ENCODE data around the gene POP4. TPM values are rescaled to one million over a fixed set of nuclear protein-coding genes. Genes with fewer than 3 reads are reported as not detected.

POP4 gene
- total RNA-seq, 2 experiments from 2014 or later: 101 to 136 TPM

GRCh38 chr19:29579308-29579910, 26.7 kb upstream of the POP4 start:
- H3K27me3 Mint-ChIP-seq: peaks cover 49% of the 10 kb centered on the region
- DNase-seq (no peak), ATAC-seq (no peak)
- H3K27ac Mint-ChIP-seq: no peak overlapping the region
- CTCF ChIA-PET: no interaction called here
- H3K36me3 Mint-ChIP-seq (ENCODE audit: low read depth): no peaks in the 10 kb centered on the region
- POLR2A ChIA-PET: no interaction called here
- intact Hi-C loops (cut with DNase I, micrococcal nuclease): no loop called here
- H3K4me3 Mint-ChIP-seq: no peak overlapping the region
- H3K4me1 Mint-ChIP-seq: peaks cover 37% of the 10 kb centered on the region
- H3K9me3 Mint-ChIP-seq (ENCODE audit: low read depth): peaks cover 9% of the 10 kb centered on the region

GRCh38 chr19:29581398-29581797, 24.7 kb upstream of the POP4 start:
- intact Hi-C loops (cut with DNase I, micrococcal nuclease): no loop called here
- no peaks in the 10 kb centered on the region for H3K36me3 Mint-ChIP-seq (ENCODE audit: low read depth)
- ATAC-seq (no peak), DNase-seq (no peak)
- peaks cover 26% of the 10 kb centered on the region for H3K4me1 Mint-ChIP-seq
- POLR2A ChIA-PET: no interaction called here
- H3K9me3 Mint-ChIP-seq (ENCODE audit: low read depth): peaks cover 9% of the 10 kb centered on the region
- peaks cover 38% of the 10 kb centered on the region for H3K27me3 Mint-ChIP-seq
- no peak overlapping the region for H3K27ac Mint-ChIP-seq
- CTCF ChIA-PET: interaction anchor here (0.9 kb wide), 1 partner anchor 24 kb away, joined by 3 read pairs; the partner anchor contains the start of gene POP4
- no peak overlapping the region for H3K4me3 Mint-ChIP-seq

GRCh38 chr19:29583196-29583999, 22.7 kb upstream of the POP4 start:
- ChIA-PET POLR2A (no interaction called here), CTCF (interaction anchor here (0.7 to 1.0 kb wide), 3 partner anchors 73 to 133 kb away, joined by 3 to 6 read pairs (median 4); no protein-coding TSS in a partner anchor)
- intact Hi-C loops (cut with DNase I, micrococcal nuclease): no loop called here

DNA sequence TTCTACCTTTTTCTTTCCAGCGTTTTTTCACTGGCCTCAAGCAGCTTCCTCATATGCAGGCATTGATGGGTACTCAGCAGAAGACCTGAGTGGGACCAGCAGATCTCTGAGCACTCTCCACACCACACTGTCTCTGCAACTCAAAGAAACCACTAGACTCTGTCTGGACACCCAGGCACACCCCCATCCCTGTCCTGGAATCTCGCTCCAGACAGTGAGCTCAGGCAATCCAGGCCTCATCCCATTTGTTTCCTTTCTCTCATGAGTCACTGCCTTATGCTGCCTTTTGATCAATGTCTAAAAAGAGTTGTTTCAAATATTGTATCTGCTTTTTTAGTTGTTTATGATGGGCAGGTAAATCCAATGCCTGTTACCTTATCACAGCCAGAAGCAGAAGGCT, 19.7 kb upstream of the POP4 start:
- H3K4me1 Mint-ChIP-seq: peaks cover 30% of the 10 kb centered on the region

More at GRCh38 chr19:29583196-29583999, 22.7 kb upstream of the POP4 start:
- Mint-ChIP-seq H3K4me3 (no peak overlapping the region), H3K27ac (no peak overlapping the region), H3K4me1 (peaks cover 26% of the 10 kb centered on the region), H3K27me3 (peaks cover 39% of the 10 kb centered on the region), H3K9me3 (ENCODE audit: low read depth) (peaks cover 9% of the 10 kb centered on the region), H3K36me3 (ENCODE audit: low read depth) (no peaks in the 10 kb centered on the region)
- DNase-seq: peak; percentile 36
- ATAC-seq: peak; percentile 11

GRCh38 chr19:29587059-29587458, 19.0 kb upstream of the POP4 start:
- H3K9me3 Mint-ChIP-seq (ENCODE audit: low read depth): peaks cover 2% of the 10 kb centered on the region
- peaks cover 27% of the 10 kb centered on the region for H3K27me3 Mint-ChIP-seq
- CTCF ChIA-PET: interaction anchor here (0.7 to 2.7 kb wide), 6 partner anchors 10 to 107 kb away, joined by 3 to 16 read pairs (median 8); partner anchors contain the start of gene POP4
- no peaks in the 10 kb centered on the region for H3K36me3 Mint-ChIP-seq (ENCODE audit: low read depth)
- peak overlapping the region; percentile 89 for H3K27ac Mint-ChIP-seq
- POLR2A ChIA-PET: no interaction called here
- H3K4me3 Mint-ChIP-seq: no peak overlapping the region
- DNase-seq: no peak
- H3K4me1 Mint-ChIP-seq: peaks cover 30% of the 10 kb centered on the region
- intact Hi-C loops (cut with DNase I, micrococcal nuclease): loop anchor here (1.0 to 5.0 kb wide), 9 partner anchors 11 to 1625 kb away; partner anchors contain the start of genes POP4 (in 2 of the 2), UQCRFS1 (in 1 of the 2), URI1 (in 1 of the 2) and VSTM2B (in 1 of the 2)
- no peak for ATAC-seq

More for the DNA sequence above, 19.7 kb upstream of the POP4 start:
- POLR2A ChIA-PET: no interaction called here
- intact Hi-C loops (cut with DNase I, micrococcal nuclease): loop anchor here (2.0 to 5.0 kb wide), 5 partner anchors 59 to 1626 kb away; partner anchors contain the start of genes UQCRFS1 (in 1 of the 2), URI1 (in 1 of the 2) and VSTM2B (in 1 of the 2)
- Mint-ChIP-seq H3K36me3 (ENCODE audit: low read depth) (no peaks in the 10 kb centered on the region), H3K27me3 (peaks cover 24% of the 10 kb centered on the region), H3K9me3 (ENCODE audit: low read depth) (peaks cover 5% of the 10 kb centered on the region), H3K4me3 (no peak overlapping the region), H3K27ac (no peak overlapping the region)
- DNase-seq: no peak
- CTCF ChIA-PET: interaction anchor here (1.2 to 2.7 kb wide), 4 partner anchors 10 to 108 kb away, joined by 7 to 16 read pairs (median 12); partner anchors contain the start of gene POP4
- ATAC-seq: no peak

- peaks cover 30% of the 10 kb centered on the region for H3K4me1 Mint-ChIP-seq
Observed at GRCh38 chr19:29587518-29587986, 18.5 kb upstream of the POP4 start.

GRCh38 chr19:29588095-29588494, 18.0 kb upstream of the POP4 start:
- POLR2A ChIA-PET: no interaction called here
- intact Hi-C loops (cut with DNase I, micrococcal nuclease): loop anchor here (5.0 kb wide), 4 partner anchors 61 to 1624 kb away; partner anchors contain the start of genes URI1 (in 1 of the 2) and VSTM2B (in 1 of the 2)
- Mint-ChIP-seq H3K4me1 (peaks cover 28% of the 10 kb centered on the region), H3K27ac (no peak overlapping the region), H3K9me3 (ENCODE audit: low read depth) (peaks cover 2% of the 10 kb centered on the region), H3K27me3 (peaks cover 25% of the 10 kb centered on the region), H3K4me3 (no peak overlapping the region), H3K36me3 (ENCODE audit: low read depth) (no peaks in the 10 kb centered on the region)
- CTCF ChIA-PET: interaction anchor here (0.6 to 2.7 kb wide), 5 partner anchors 12 to 106 kb away, joined by 3 to 16 read pairs (median 8); partner anchors contain the start of gene POP4
- DNase-seq (no peak), ATAC-seq (no peak)

More at GRCh38 chr19:29587518-29587986, 18.5 kb upstream of the POP4 start:
- Mint-ChIP-seq H3K36me3 (ENCODE audit: low read depth) (no peaks in the 10 kb centered on the region), H3K9me3 (ENCODE audit: low read depth) (peaks cover 2% of the 10 kb centered on the region), H3K27me3 (peaks cover 27% of the 10 kb centered on the region), H3K27ac (peak overlapping the region; percentile 89), H3K4me3 (no peak overlapping the region)
- POLR2A ChIA-PET: no interaction called here
- CTCF ChIA-PET: interaction anchor here (0.6 to 2.7 kb wide), 7 partner anchors 11 to 107 kb away, joined by 3 to 16 read pairs (median 7); partner anchors contain the start of gene POP4
- DNase-seq (peak; percentile 87), ATAC-seq (peak; percentile 99)
- intact Hi-C loops (cut with DNase I, micrococcal nuclease): loop anchor here (1.0 to 5.0 kb wide), 9 partner anchors 11 to 1625 kb away; partner anchors contain the start of genes POP4 (in 2 of the 2), UQCRFS1 (in 1 of the 2), URI1 (in 1 of the 2) and VSTM2B (in 1 of the 2)

- H3K9me3 Mint-ChIP-seq (ENCODE audit: low read depth): peaks cover 2% of the 10 kb centered on the region
- H3K27me3 Mint-ChIP-seq: peaks cover 23% of the 10 kb centered on the region
- H3K4me3 Mint-ChIP-seq: no peak overlapping the region
- H3K4me1 Mint-ChIP-seq: peaks cover 19% of the 10 kb centered on the region
- ChIA-PET CTCF (interaction anchor here (0.9 to 1.0 kb wide), 2 partner anchors 10 to 38 kb away, joined by 3 read pairs; no protein-coding TSS in a partner anchor), POLR2A (no interaction called here)
- no peak for ATAC-seq
- no peaks in the 10 kb centered on the region for H3K36me3 Mint-ChIP-seq (ENCODE audit: low read depth)
- intact Hi-C loops (cut with DNase I, micrococcal nuclease): loop anchor here (10.0 kb wide), 2 partner anchors 125 to 305 kb away; no protein-coding TSS in a partner anchor
- no peak overlapping the region for H3K27ac Mint-ChIP-seq
- no peak for DNase-seq
Observed at GRCh38 chr19:29590278-29590677, 15.8 kb upstream of the POP4 start.

DNA sequence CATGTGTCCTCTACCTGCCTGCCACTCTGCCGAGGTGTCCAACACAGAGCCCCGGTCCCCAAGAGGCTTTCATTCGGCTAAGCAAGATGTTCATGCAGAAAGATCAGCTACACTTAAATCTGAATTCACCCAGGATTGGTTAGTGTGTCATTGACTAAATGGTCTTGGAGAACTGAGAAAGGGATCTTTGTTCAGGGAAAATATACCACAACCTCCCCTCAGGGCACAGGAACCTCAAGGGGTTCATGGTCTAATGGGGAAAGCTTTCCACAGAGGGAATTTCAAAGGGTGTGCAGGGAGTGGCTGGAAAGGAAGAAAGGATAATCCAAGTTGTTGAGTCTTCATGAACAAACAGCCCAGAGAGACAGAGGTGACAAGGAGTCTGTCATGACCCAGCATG, 14.4 kb upstream of the POP4 start:
- Mint-ChIP-seq H3K27me3 (peaks cover 16% of the 10 kb centered on the region), H3K4me1 (peaks cover 17% of the 10 kb centered on the region), H3K36me3 (ENCODE audit: low read depth) (no peaks in the 10 kb centered on the region), H3K4me3 (no peak overlapping the region), H3K27ac (no peak overlapping the region), H3K9me3 (ENCODE audit: low read depth) (peaks cover 2% of the 10 kb centered on the region)
- POLR2A ChIA-PET: no interaction called here
- ATAC-seq (no peak), DNase-seq (no peak)
- CTCF ChIA-PET: interaction anchor here (0.6 kb wide), 1 partner anchor 15 kb away, joined by 3 read pairs; no protein-coding TSS in a partner anchor
- intact Hi-C loops (cut with DNase I, micrococcal nuclease): loop anchor here (10.0 kb wide), 2 partner anchors 127 to 307 kb away; no protein-coding TSS in a partner anchor

- H3K9me3 Mint-ChIP-seq (ENCODE audit: low read depth): peaks cover 2% of the 10 kb centered on the region
- no peak overlapping the region for H3K4me3 Mint-ChIP-seq
- ChIA-PET POLR2A (no interaction called here), CTCF (interaction anchor here (0.6 to 1.9 kb wide), 4 partner anchors 18 to 161 kb away, joined by 3 to 6 read pairs (median 3); no protein-coding TSS in a partner anchor)
- H3K27me3 Mint-ChIP-seq: peaks cover 14% of the 10 kb centered on the region
- H3K36me3 Mint-ChIP-seq (ENCODE audit: low read depth): no peaks in the 10 kb centered on the region
- intact Hi-C loops (cut with DNase I, micrococcal nuclease): loop anchor here (10.0 kb wide), 2 partner anchors 129 to 309 kb away; no protein-coding TSS in a partner anchor
- no peak for DNase-seq
- no peak overlapping the region for H3K27ac Mint-ChIP-seq
- ATAC-seq: no peak
- H3K4me1 Mint-ChIP-seq: peaks cover 6% of the 10 kb centered on the region
Observed at GRCh38 chr19:29593869-29594268, 12.2 kb upstream of the POP4 start.
